Nephron progenitor cell (in vitro differentiated cells): Measurements from ENCODE around the gene ANKRD16.

Experiments used
- DNase-seq: peaks from one replicate; pipeline ENCODE4 v3.0.0; 2021
- H3K27ac Mint-ChIP-seq: 2 replicates; pipeline ENCODE4 v1.8.0; 2021; ENCODE audit warnings: mild to moderate bottlenecking, moderate library complexity, mixed read lengths
- H3K27me3 Mint-ChIP-seq: 2 replicates; pipeline ENCODE4 v1.8.0; 2021; ENCODE audit warnings: mild to moderate bottlenecking, low read depth, mixed read lengths; ENCODE audit not compliant: poor library complexity
- H3K36me3 Mint-ChIP-seq: 2 replicates; pipeline ENCODE4 v1.8.0; 2021; ENCODE audit warnings: low read depth, mixed read lengths
- H3K4me1 Mint-ChIP-seq: 2 replicates; pipeline ENCODE4 v1.8.0; 2021; ENCODE audit warnings: mixed read lengths
- H3K4me3 Mint-ChIP-seq: 2 replicates; pipeline ENCODE4 v1.8.0; 2021; ENCODE audit warnings: mild to moderate bottlenecking, moderate library complexity, mixed read lengths
- H3K9me3 Mint-ChIP-seq: 2 replicates; pipeline ENCODE4 v1.8.0; 2021; ENCODE audit warnings: mild to moderate bottlenecking, moderate library complexity, mixed read lengths
- CTCF ChIP-seq: fragments of 200-600 bp; sonication (generic); IDR thresholded peaks from 2 replicates; pipeline ENCODE4 v1.5.0; 2021; ENCODE audit warnings: antibody characterized with exemption

Gene ANKRD16

GRCh38 chr10:5902511-5903274 lies 13.0 kb upstream of the ANKRD16 start:
- no peak overlapping the region for H3K4me3 Mint-ChIP-seq
- H3K36me3 Mint-ChIP-seq: peaks cover 65% of the 10 kb centered on the region
- H3K4me1 Mint-ChIP-seq: peaks cover 2% of the 10 kb centered on the region
- TF ChIP-seq CTCF: no peak
- peak overlapping the region; percentile 67 for H3K27ac Mint-ChIP-seq
- no peaks in the 10 kb centered on the region for H3K27me3 Mint-ChIP-seq
- H3K9me3 Mint-ChIP-seq: peaks cover 8% of the 10 kb centered on the region
- no peak for DNase-seq

GRCh38 chr10:5900247-5900646 lies 10.6 kb upstream of the ANKRD16 start:
- no peak for DNase-seq
- Mint-ChIP-seq H3K36me3 (peaks cover 69% of the 10 kb centered on the region), H3K27ac (no peak overlapping the region), H3K9me3 (peaks cover 15% of the 10 kb centered on the region), H3K4me3 (no peak overlapping the region), H3K27me3 (no peaks in the 10 kb centered on the region), H3K4me1 (no peaks in the 10 kb centered on the region)
- no peak for TF ChIP-seq CTCF

GRCh38 chr10:5898163-5898562 lies 8.5 kb upstream of the ANKRD16 start:
- Mint-ChIP-seq H3K27ac (no peak overlapping the region), H3K9me3 (peaks cover 15% of the 10 kb centered on the region), H3K4me3 (no peak overlapping the region), H3K36me3 (peaks cover 73% of the 10 kb centered on the region), H3K27me3 (no peaks in the 10 kb centered on the region), H3K4me1 (peaks cover 13% of the 10 kb centered on the region)
- DNase-seq: no peak
- TF ChIP-seq CTCF: no peak

GRCh38 chr10:5897504-5897903 lies 7.8 kb upstream of the ANKRD16 start:
- DNase-seq: no peak
- H3K4me1 Mint-ChIP-seq: peaks cover 18% of the 10 kb centered on the region
- peaks cover 71% of the 10 kb centered on the region for H3K36me3 Mint-ChIP-seq
- no peak for TF ChIP-seq CTCF
- no peak overlapping the region for H3K27ac Mint-ChIP-seq
- H3K4me3 Mint-ChIP-seq: no peak overlapping the region
- no peaks in the 10 kb centered on the region for H3K27me3 Mint-ChIP-seq
- H3K9me3 Mint-ChIP-seq: peaks cover 15% of the 10 kb centered on the region

- no peak overlapping the region for H3K27ac Mint-ChIP-seq
- peaks cover 23% of the 10 kb centered on the region for H3K4me1 Mint-ChIP-seq
- no peak for TF ChIP-seq CTCF
- peaks cover 73% of the 10 kb centered on the region for H3K36me3 Mint-ChIP-seq
- no peaks in the 10 kb centered on the region for H3K27me3 Mint-ChIP-seq
- H3K4me3 Mint-ChIP-seq: no peak overlapping the region
- H3K9me3 Mint-ChIP-seq: peaks cover 15% of the 10 kb centered on the region
- no peak for DNase-seq
Observed at GRCh38 chr10:5897053-5897340, 7.3 kb upstream of the ANKRD16 start.
